ENCODE measurements around the gene MBNL1.
"Not testable (repeated sequence)": the region's sequence is repeated elsewhere in the genome, so short reads cannot be mapped to it uniquely, and the experiment has no call there.

The MBNL1 gene

GRCh38 chr3:152317184-152317583 is 48.5 kb downstream of the MBNL1 start:
- in situ Hi-C loops (cut with HindIII; ENCODE audit: low sequenced_read_pairs): no loop called here

GRCh38 chr3:152317956-152318355 is 49.2 kb downstream of the MBNL1 start:
- in situ Hi-C loops (cut with HindIII; ENCODE audit: low sequenced_read_pairs): no loop called here

DNA sequence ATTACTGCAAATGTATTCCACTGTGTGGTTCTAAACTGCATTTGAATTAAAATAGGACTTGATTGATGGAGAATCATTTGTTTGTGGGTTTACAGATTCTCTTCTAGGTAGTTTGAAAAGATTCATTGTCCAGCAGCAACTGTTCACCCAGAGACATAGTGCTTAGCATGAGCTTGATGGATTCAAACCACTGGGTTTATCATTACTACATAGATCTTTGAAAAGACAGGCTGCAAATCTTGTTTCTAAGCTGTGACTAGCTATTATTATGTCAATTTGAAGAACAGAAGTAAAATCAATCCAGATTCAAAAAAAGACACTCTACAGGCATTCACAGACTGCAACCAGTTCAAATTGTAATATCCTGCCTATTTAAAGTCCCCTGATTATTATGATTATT is 49.8 kb downstream of the MBNL1 start:
- in situ Hi-C loops (cut with HindIII; ENCODE audit: low sequenced_read_pairs): no loop called here

DNA sequence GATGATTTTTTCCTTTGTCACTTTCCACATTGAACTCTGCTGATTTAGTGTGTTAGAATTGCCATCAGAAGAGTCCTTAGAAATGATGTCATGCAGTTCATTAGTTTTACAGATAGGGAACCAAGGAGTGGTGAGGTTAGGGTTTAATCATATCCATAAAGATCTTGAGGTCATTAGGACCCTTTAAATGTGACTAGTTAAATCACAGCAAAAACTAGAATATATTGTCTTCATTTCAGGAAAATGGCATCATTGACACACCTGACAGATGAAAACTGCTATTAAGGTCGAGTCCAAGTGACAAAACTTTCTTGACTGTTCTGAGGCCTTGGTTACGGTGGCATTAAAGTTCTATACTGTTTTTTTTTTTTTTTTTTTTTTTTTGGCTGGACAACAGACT is 50.5 kb downstream of the MBNL1 start:
- in situ Hi-C loops (cut with HindIII; ENCODE audit: low sequenced_read_pairs): no loop called here

DNA sequence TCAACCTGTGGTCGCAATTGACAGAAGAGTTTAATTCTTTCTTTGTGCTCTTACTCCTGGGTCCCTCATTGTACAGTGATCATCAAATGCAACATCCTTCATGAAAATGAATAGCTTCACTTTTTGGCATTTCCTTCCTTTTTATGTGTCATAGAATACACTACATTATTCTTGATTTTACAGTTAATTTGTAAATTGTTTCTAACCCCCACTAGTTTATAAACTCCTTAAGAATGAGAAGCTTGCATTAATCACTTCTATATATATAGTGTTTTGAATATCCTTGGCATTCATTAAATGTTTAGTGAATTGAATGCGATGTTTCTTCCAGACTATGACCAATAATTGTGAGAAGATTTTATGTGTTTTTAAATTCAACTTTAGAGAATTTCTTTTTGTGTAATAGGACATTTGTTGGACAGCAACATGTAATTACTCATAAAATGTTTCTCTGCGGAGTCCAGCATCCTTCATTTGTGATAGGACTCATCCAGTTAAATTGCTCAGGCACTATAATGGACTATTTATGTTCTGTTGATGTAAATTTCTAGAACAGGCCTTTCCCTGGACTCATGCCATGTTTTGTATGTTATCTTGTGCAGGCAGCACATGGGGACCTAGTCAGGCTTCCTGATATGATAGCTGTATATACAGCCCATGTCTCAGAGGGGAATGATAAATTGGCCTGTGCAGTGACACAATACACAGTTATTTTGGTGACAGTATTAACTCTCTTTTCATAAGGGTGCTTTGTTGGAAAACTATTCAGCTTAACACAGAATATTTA is 51.3 kb downstream of the MBNL1 start:
- in situ Hi-C loops (cut with HindIII; ENCODE audit: low sequenced_read_pairs): no loop called here

DNA sequence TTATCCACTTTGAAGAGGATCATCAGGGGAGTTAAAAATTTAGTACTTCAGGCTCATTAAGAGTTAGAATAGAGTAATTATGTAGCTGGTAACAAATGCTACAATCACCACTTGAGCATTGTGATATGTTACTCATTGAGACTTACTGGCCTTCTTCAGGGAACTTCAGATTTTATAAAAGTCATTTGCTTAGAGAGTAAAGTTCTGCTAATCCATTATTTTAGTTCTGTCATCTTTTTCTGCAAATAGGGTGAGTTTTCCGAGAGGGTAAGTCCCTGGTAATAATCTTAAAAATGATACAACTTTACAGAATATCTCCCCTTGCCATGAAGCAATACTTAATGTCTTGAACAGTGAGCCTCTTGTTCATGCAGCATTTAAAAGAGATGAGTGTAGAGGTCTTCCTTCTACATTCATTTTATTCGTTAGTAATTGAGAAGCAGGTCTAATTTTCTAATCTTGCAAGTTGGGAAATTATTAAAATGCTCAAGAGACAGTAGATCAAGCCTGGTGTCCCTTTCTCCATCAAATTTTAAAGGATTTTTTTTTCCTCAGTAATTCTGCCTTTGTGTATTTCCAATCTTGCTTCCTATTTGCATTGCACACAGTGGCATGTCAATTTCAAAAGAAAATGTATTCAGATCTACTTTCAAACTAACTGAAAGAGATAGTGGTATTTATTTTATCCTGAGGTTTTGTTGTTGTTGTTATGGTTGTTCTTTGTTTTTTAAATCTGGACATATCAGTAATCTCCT is 52.6 kb downstream of the MBNL1 start:
- in situ Hi-C loops (cut with HindIII; ENCODE audit: low sequenced_read_pairs): no loop called here

DNA sequence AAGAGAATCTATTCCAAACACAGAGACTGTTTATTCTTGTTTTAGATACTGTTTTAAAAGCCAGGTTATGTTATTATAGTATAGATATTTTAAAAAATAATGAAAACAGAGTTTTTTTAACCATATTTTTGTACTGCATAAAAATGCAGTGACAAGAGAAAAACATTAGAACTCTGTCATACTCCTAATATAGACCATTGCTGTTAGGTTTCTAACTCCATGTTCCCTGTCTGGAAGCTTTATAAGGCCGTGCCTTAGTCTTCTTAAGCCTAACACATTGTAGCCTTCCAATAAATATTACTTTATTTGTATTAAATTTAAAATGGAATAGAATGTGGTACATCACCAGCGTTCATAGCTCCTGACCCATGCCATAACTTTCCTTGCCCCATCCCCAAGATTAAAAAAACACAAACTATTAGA is 53.2 kb downstream of the MBNL1 start:
- in situ Hi-C loops (cut with HindIII; ENCODE audit: low sequenced_read_pairs): no loop called here

- in situ Hi-C loops (cut with HindIII; ENCODE audit: low sequenced_read_pairs): no loop called here
These were observed 54.0 kb downstream of the MBNL1 start for GRCh38 chr3:152322756-152323155.

DNA sequence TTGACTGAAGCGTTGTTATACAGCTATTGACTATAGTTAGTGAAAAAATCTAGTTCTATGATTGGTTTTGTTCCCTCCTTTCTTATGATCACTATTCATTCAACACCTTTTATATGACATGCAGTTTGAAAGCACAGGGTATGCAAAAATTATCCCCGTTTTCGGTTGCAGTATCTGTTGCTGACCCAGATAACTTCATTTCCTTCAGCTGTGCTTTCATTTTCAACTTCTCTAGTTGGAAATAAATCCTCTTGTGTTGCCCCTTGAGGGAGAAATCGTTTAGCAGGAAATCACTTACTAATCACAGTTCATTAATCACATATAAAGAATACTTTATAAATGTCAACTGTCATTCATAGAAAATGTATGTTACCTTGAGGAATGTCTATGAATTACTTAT is 55.1 kb downstream of the MBNL1 start:
- in situ Hi-C loops (cut with HindIII; ENCODE audit: low sequenced_read_pairs): no loop called here

GRCh38 chr3:152325136-152325535 is 56.4 kb downstream of the MBNL1 start:
- in situ Hi-C loops (cut with HindIII; ENCODE audit: low sequenced_read_pairs): no loop called here

DNA sequence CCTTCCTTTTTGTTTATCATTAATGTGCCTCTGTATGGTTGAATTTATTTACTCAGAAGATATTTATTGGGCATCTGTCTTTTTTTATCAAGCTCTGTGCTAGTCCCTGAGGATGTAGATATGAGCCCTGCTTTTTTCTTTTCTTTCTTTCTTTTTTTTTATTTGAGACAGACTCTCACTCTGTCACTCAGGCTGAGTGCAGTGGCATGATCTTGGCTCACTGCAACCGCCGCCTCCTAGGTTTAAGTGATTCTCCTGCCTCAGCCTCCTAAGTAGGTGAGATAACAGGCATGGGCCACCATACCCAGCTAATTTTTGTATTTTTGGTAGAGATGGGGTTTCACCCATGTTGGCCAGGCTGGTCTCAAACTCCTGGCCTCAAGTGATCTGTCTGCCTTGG is 58.5 kb downstream of the MBNL1 start:
- in situ Hi-C loops (cut with HindIII; ENCODE audit: low sequenced_read_pairs): no loop called here

GRCh38 chr3:152328841-152329240 is 60.1 kb downstream of the MBNL1 start:
- in situ Hi-C loops (cut with HindIII; ENCODE audit: low sequenced_read_pairs): no loop called here

GRCh38 chr3:152330559-152330958 is 61.8 kb downstream of the MBNL1 start:
- in situ Hi-C loops (cut with HindIII; ENCODE audit: low sequenced_read_pairs): no loop called here

DNA sequence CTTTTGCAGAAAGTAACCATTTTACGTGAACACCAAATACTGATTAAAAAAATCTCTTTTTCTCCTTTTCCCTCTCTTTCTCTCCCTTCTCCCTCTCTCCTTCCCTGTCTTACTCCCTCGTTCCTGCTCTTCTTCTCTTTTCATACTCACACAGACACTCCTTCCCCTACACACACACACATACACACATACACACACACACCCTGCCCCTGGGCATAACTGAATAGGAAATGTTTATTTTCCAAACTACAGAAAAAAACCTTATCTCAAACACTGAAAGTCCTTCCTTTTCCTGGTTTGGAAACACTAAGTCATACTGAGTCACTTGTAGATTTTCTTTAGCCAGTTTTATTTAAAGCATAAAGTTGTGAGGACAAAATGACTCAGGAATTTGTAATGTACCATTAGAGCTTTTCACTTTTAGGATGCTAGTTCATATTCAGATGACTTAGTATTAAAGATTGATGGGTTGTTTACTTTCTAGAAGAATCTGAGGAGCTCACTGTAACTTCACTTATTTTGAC is 62.4 kb downstream of the MBNL1 start:
- in situ Hi-C loops (cut with HindIII; ENCODE audit: low sequenced_read_pairs): no loop called here

DNA sequence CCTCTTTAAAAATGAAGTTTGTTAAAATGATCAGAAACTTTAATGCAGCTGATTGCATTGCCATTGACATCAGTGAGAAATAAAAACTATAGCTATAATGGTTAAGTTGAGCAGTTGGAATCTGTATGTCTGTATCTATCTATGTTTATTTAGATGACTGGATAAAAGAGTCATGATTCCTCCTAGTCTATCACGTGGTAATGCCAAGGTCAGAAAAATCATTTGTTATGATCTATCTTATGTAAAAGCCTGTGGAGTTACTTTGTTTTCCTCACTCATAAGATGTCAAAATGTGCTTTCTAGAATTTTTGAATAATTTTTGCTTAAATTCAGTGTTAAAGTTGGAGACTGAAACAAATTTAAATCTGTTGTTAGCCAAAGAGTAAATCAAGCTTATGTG is 63.3 kb downstream of the MBNL1 start:
- in situ Hi-C loops (cut with HindIII; ENCODE audit: low sequenced_read_pairs): no loop called here

GRCh38 chr3:152333928-152334327 is 65.2 kb downstream of the MBNL1 start:
- in situ Hi-C loops (cut with HindIII; ENCODE audit: low sequenced_read_pairs): no loop called here

- in situ Hi-C loops (cut with HindIII; ENCODE audit: low sequenced_read_pairs): no loop called here
These were observed 66.0 kb downstream of the MBNL1 start for GRCh38 chr3:152334761-152335160.

DNA sequence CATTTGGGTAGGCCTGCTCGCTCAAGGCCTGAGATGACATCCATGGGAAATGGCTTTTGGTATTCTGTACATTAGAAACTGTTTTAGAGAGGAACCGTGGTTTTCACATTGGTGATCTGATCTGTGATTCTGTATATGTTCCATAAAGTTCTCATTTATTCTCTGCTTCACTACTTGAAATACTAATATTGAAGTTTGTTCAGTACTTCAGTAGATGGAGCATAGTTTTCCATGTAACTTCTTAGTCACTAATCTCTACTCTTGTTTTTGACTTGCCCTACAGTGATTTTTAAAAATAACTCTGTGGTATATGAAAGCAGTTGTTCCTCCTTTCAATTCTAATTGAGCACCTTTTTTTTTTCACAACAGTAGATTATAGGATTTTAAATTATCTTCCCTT is 66.5 kb downstream of the MBNL1 start:
- in situ Hi-C loops (cut with HindIII; ENCODE audit: low sequenced_read_pairs): no loop called here

DNA sequence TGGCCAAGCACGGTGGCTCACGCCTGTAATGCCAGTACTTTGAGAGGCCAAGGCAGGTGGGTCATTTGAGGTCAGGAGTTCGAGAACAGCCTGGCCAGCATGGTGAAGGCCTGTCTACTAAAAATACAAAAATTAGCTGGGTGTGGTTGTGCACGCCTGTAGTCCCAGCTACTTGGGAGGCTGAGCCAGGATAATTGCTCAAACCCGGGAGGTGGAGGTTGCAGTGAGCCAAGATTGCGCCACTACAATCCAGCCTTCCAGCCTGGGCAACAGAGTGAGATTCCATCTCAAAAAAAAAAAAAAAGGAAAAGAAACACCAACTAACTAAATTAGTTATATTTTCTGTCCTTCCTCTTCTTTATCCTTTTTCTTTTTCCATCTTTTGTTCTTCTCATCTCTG is 68.6 kb downstream of the MBNL1 start:
- in situ Hi-C loops (cut with HindIII; ENCODE audit: low sequenced_read_pairs): not testable (repeated sequence)

DNA sequence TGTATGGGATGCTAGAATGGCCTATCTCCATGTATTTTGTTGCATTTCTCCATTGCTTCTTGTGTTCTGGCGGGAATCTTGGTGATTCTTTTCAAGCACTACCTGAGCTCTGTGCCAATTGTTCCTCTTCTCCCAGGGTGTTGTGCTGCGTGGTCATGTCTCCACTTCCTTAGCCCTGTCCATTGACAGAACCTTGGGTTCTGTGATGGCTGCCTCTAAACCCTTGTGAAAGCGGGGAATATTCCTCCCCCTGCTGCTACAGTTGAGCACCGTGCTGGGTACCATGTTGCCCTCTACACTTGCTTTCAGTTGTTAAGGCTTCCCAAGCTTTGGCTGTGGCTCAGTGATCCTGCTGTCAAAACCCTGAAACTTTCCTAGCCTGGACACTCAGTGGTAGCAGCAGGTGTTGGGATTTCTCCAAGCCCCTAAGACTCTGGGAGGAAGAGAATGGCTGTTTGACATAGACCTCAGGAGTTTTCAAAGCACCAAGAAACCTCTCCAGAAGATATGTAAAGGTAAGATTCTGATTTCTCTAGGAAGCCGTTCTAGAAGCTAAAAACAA is 69.5 kb downstream of the MBNL1 start:
- in situ Hi-C loops (cut with HindIII; ENCODE audit: low sequenced_read_pairs): no loop called here

GRCh38 chr3:152339881-152340505 is 71.3 kb downstream of the MBNL1 start:
- in situ Hi-C loops (cut with HindIII; ENCODE audit: low sequenced_read_pairs): no loop called here
